Muscle layer of colon (tissue), 2 donors: ENCODE results near the gene SCAMP3.
"Not testable (repeated sequence)": the region's sequence is repeated elsewhere in the genome, so short reads cannot be mapped to it uniquely, and the experiment has no call there.

Source experiments
- H3K27ac ChIP-seq: one replicate; pipeline ENCODE4 v1.7.0; 2013; ENCODE audit warnings: low read depth, mild to moderate bottlenecking, low read length, moderate library complexity
- H3K27me3 ChIP-seq, 2 donors: one replicate each; pipeline ENCODE4 v1.7.0; 2013; ENCODE audit warnings: low read length in 2 of 2, mild to moderate bottlenecking in 2 of 2; ENCODE audit not compliant: insufficient read depth in 2 of 2, control insufficient read depth in 1 of 2
- H3K36me3 ChIP-seq: one replicate; pipeline ENCODE4 v1.7.0; 2013; ENCODE audit warnings: mild to moderate bottlenecking, low read length; ENCODE audit not compliant: insufficient read depth
- H3K4me1 ChIP-seq: one replicate; pipeline ENCODE4 v1.7.0; 2013; ENCODE audit warnings: mild to moderate bottlenecking, low read length; ENCODE audit not compliant: insufficient read depth
- H3K4me3 ChIP-seq, 2 donors: one replicate each; pipeline ENCODE4 v1.7.0; 2013; ENCODE audit warnings: low read length in 2 of 2, low read depth in 1 of 2, mild to moderate bottlenecking in 1 of 2, moderate library complexity in 1 of 2
- H3K9ac ChIP-seq: one replicate; pipeline ENCODE4 v1.7.0; 2013; ENCODE audit warnings: low read length
- H3K9me3 ChIP-seq: one replicate; pipeline ENCODE4 v1.7.0; 2013; ENCODE audit warnings: mild to moderate bottlenecking, low read length
- donor health status: abdominal sarcoma.
- donor health status: Adenocarcinoma of cecum.

The SCAMP3 gene

GRCh38 chr1:155296661-155297060, 34.5 kb upstream of the SCAMP3 start:
- no peaks in the 10 kb centered on the region for H3K36me3 ChIP-seq
- H3K4me1 ChIP-seq: no peaks in the 10 kb centered on the region
- no peak overlapping the region for H3K27ac ChIP-seq
- H3K9me3 ChIP-seq: no peaks in the 10 kb centered on the region
- no peak overlapping the region for H3K9ac ChIP-seq
- no peak overlapping the region for H3K4me3 ChIP-seq
- peaks cover 11 to 32% of the 10 kb centered on the region in 2 donors for H3K27me3 ChIP-seq

GRCh38 chr1:155295942-155296267, 33.7 kb upstream of the SCAMP3 start:
- no peak overlapping the region for H3K27ac ChIP-seq
- no peaks in the 10 kb centered on the region for H3K36me3 ChIP-seq

GRCh38 chr1:155295183-155295941, 33.2 kb upstream of the SCAMP3 start:
- Histone ChIP-seq H3K4me3 (no peak overlapping the region), H3K36me3 (no peaks in the 10 kb centered on the region), H3K9ac (no peak overlapping the region), H3K27me3 (peaks cover 11 to 32% of the 10 kb centered on the region in 2 donors), H3K27ac (no peak overlapping the region), H3K4me1 (no peaks in the 10 kb centered on the region), H3K9me3 (no peaks in the 10 kb centered on the region)

More at GRCh38 chr1:155295942-155296267, 33.7 kb upstream of the SCAMP3 start:
- H3K27me3 ChIP-seq: peaks cover 11 to 32% of the 10 kb centered on the region in 2 donors
- no peak overlapping the region for H3K4me3 ChIP-seq
- no peaks in the 10 kb centered on the region for H3K9me3 ChIP-seq
- H3K4me1 ChIP-seq: no peaks in the 10 kb centered on the region
- no peak overlapping the region for H3K9ac ChIP-seq

GRCh38 chr1:155294520-155295182, 32.5 kb upstream of the SCAMP3 start:
- no peak overlapping the region for H3K4me3 ChIP-seq
- H3K36me3 ChIP-seq: no peaks in the 10 kb centered on the region
- H3K4me1 ChIP-seq: no peaks in the 10 kb centered on the region
- peaks cover 11 to 32% of the 10 kb centered on the region in 2 donors for H3K27me3 ChIP-seq
- no peaks in the 10 kb centered on the region for H3K9me3 ChIP-seq
- H3K27ac ChIP-seq: no peak overlapping the region
- H3K9ac ChIP-seq: no peak overlapping the region

GRCh38 chr1:155293086-155293749, 31.1 kb upstream of the SCAMP3 start:
- H3K27me3 ChIP-seq: peaks cover 11 to 32% of the 10 kb centered on the region in 2 donors
- no peaks in the 10 kb centered on the region for H3K9me3 ChIP-seq
- H3K9ac ChIP-seq: no peak overlapping the region
- H3K36me3 ChIP-seq: no peaks in the 10 kb centered on the region
- no peak overlapping the region for H3K4me3 ChIP-seq
- no peak overlapping the region for H3K27ac ChIP-seq
- no peaks in the 10 kb centered on the region for H3K4me1 ChIP-seq

- not testable (repeated sequence) for H3K4me3 ChIP-seq, H3K36me3 ChIP-seq, H3K9ac ChIP-seq, H3K4me1 ChIP-seq, H3K9me3 ChIP-seq, H3K27ac ChIP-seq
- peaks cover 9 to 20% of the 10 kb centered on the region in 2 donors for H3K27me3 ChIP-seq
Measured at GRCh38 chr1:155291006-155291405, 28.8 kb upstream of the SCAMP3 start.

- Histone ChIP-seq H3K4me1 (no peaks in the 10 kb centered on the region), H3K9ac (no peak overlapping the region), H3K36me3 (no peaks in the 10 kb centered on the region), H3K9me3 (no peaks in the 10 kb centered on the region), H3K4me3 (no peak overlapping the region), H3K27ac (no peak overlapping the region), H3K27me3 (no peaks in the 10 kb centered on the region)
Measured at GRCh38 chr1:155287987-155288543, 25.9 kb upstream of the SCAMP3 start.

- Histone ChIP-seq H3K27me3 (no peaks in the 10 kb centered on the region), H3K9ac (no peak overlapping the region), H3K27ac (no peak overlapping the region), H3K4me3 (no peak overlapping the region), H3K4me1 (no peaks in the 10 kb centered on the region), H3K36me3 (no peaks in the 10 kb centered on the region), H3K9me3 (no peaks in the 10 kb centered on the region)
Measured at GRCh38 chr1:155286544-155286943, 24.4 kb upstream of the SCAMP3 start.

GRCh38 chr1:155285631-155286044, 23.5 kb upstream of the SCAMP3 start:
- H3K4me3 ChIP-seq: no peak overlapping the region
- no peaks in the 10 kb centered on the region for H3K4me1 ChIP-seq
- H3K27me3 ChIP-seq: no peaks in the 10 kb centered on the region
- no peak overlapping the region for H3K27ac ChIP-seq
- H3K9me3 ChIP-seq: no peaks in the 10 kb centered on the region
- no peaks in the 10 kb centered on the region for H3K36me3 ChIP-seq
- H3K9ac ChIP-seq: no peak overlapping the region

GRCh38 chr1:155285063-155285462, 22.9 kb upstream of the SCAMP3 start:
- no peaks in the 10 kb centered on the region for H3K36me3 ChIP-seq
- no peaks in the 10 kb centered on the region for H3K4me1 ChIP-seq
- no peak overlapping the region for H3K4me3 ChIP-seq
- no peak overlapping the region for H3K9ac ChIP-seq
- H3K27me3 ChIP-seq: no peaks in the 10 kb centered on the region
- H3K9me3 ChIP-seq: no peaks in the 10 kb centered on the region
- no peak overlapping the region for H3K27ac ChIP-seq

GRCh38 chr1:155284476-155284875, 22.3 kb upstream of the SCAMP3 start:
- Histone ChIP-seq H3K27ac (no peak overlapping the region), H3K9me3 (no peaks in the 10 kb centered on the region), H3K9ac (no peak overlapping the region), H3K36me3 (no peaks in the 10 kb centered on the region), H3K27me3 (no peaks in the 10 kb centered on the region), H3K4me1 (no peaks in the 10 kb centered on the region), H3K4me3 (no peak overlapping the region)
